CD4-positive, alpha-beta T cell treated with Interferon alpha-2 for 1 hour (primary cell): ENCODE measurements around the gene SMIM7.
"Not testable (repeated sequence)": the region's sequence is repeated elsewhere in the genome, so short reads cannot be mapped to it uniquely, and the experiment has no call there.

Experiments
- DNase-seq, 2 donors: peaks; one replicate each; pipeline ENCODE4 v3.0.0-alpha.2; 2020 to 2022

SMIM7 gene

GRCh38 chr19:16654140-16654539 is 5.8 kb downstream of the SMIM7 start:
- DNase-seq, result no peak

- DNase-seq, result no peak
Measured at GRCh38 chr19:16652854-16653253, 7.1 kb downstream of the SMIM7 start.

DNA sequence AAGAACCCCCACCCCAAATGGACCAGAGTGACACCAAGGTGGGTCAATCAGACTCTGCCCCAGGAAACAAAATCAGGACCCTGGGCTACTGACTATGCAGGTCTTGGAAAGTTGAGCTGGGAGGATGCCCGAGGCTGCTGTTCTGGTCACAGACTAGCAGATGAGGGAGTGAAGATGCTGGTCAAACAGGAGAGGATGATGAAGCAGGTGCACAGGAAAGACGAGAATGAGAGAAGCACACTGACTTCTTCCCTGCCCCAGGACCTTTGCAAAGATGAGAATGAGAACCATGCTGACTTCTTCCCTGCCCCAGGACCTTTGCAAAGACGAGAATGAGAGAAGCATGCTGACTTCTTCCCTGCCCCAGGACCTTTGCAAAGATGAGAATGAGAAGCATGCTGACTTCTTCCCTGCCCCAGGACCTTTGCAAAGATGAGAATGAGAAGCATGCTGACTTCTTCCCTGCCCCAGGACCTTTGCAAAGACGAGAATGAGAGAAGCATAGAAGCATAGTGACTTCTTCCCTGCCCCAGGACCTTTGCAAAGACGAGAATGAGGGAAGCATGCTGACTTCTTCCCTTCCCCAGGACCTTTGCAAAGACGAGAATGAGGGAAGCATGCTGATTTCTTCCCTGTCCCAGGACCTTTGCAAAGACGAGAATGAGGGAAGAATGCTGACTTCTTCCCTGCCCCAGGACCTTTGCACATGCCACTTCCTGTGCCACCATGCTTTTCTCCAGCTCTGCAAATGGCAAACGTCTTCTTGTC is 8.3 kb downstream of the SMIM7 start:
- not testable (repeated sequence) for DNase-seq

- no peak for DNase-seq
Measured at GRCh38 chr19:16650821-16651220, 9.1 kb downstream of the SMIM7 start.

- no peak for DNase-seq
Measured at GRCh38 chr19:16649734-16650133, 10.2 kb downstream of the SMIM7 start.

- DNase-seq, result no peak
Measured at GRCh38 chr19:16645140-16645539, 14.8 kb downstream of the SMIM7 start.

GRCh38 chr19:16641695-16642094 is 18.2 kb downstream of the SMIM7 start:
- no peak for DNase-seq

DNA sequence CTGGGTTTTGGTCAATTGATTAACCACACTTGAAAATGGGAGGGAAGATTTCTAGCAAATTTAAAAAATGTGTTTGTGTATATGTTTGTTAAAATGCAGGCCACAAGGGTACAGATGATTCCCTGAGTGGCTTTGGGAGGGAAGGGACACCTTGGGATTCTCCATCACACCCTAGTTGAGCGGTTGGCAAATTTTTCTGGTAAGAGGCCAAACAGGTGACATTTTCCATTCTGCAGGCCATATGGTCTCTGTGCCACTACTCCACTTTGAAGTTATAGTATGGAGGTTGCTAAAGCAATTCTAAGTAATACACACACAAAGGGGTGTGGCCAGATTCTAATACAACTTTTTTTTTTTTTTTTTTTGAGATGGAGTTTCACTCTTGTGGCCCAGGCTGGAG is 19.0 kb downstream of the SMIM7 start:
- no peak for DNase-seq

DNA sequence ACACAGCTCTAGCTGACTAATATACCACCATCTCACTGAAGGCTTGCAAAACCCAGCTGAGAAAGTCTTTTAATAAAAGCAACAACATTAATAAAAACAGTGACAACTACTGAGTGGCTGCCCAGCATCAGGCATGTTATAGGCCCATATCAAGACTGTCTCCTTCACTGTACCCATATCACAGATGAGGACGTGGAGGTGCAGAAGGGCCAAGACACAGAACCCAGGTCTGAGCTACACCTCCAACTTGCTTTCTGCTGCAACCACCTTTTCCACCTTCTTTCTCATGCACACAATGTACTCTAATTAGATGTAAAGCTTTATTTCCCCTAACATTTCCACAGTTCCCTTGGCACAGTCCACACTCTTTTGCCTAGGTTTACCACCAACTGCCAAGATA is 21.3 kb downstream of the SMIM7 start:
- DNase-seq, result no peak

GRCh38 chr19:16637535-16637934 is 22.4 kb downstream of the SMIM7 start:
- DNase-seq, result no peak

- DNase-seq, result no peak
Measured at GRCh38 chr19:16631465-16631864, 28.5 kb downstream of the SMIM7 start.

DNA sequence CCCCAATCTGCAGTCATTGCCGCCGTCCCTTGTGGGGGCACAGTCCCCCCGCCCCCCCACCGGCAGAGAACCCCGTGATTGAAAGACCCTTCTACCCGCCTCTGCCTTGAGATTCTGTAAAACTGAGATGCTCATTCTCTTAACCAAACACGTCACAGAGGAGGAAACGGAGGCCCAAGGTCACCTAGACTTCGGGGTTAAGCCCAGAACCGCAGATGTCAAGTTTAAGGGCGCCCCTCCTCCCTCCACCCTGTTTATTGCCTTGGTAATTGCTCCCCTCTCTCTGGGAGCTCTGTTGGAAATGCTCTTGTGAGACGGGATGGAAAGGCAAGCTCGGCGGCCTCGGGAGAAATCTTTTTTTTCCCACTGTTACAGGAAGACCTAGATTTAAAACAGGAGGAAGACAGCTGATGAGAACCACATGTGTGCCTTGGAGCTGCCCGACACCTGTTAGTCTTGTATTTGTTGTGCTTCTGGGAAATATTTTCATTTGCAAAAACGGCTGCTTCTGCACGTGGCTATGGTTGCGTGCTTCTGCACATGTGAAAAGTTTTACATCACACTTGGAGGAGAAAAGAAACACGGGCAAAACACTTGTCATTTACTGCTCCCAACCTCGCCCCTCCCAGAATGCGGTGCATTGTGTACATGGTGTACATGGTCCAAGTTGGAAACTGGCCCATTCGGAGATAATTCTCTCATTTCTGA is 30.8 kb downstream of the SMIM7 start:
- DNase-seq, result peak in 1 of 2 donors; percentile 27

DNA sequence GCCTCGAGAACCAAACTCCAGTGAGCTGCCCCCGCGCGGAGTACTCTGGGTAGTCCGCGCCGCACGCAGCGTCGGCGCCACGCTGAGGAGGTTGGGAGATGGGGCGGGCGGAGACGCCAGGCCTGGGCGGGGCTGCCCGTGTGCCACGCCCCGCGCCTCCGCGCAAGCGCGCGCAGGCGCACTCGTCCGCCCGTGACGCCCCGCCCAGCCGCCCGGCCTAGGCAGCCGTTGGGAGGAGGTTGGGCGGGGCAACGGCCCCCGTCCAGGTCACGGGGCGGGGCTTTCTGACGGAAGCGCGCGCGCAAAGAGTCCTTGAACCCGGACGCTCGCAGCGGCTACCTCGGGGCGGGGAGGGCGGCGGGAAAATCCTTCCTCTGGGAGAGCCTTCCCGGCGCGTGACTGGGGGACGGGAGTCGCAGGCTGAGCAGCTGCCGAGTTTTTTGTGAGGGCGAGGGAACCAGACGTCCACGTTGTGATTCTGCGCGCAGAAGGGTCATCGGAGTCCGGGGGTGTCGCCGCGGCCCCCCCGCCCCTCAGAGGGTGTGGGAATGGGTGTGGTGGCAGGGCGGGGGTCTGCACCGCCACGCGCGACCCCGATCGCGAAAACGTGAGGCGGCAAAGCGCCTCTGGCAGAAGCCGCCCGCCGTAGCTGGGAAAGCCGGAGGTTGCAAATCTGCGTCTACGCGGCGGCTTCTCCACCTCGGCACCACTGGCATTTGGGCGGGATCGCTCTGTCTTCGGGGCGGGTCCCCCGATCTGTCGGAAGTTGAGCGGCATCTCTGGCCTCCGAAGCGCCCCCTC is 31.6 kb downstream of the SMIM7 start, which contains the start of gene MED26:
MED26 (minus strand) TSS at position 22 of the 801 bp plus-strand sequence. CDS start 261 bp downstream, outside the sequence.
- peak; percentile 91 to 96 for DNase-seq

DNA sequence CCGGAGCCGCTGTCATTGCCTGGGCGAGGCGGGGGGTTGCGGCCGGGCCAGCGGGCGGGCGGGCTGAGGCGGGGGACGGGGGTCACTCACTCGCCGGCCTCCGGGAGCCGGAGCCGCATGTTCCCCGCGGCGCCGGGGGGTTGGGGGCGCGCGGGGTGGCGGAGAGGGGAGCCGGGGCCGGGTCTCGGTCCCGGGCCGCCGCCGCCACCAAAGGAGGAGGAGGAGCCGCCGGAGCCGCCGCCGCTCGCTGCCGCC is 32.1 kb downstream of the SMIM7 start:
- no peak for DNase-seq

- peak in 1 of 2 donors; percentile 15 for DNase-seq
Measured at GRCh38 chr19:16627193-16627927, 32.6 kb downstream of the SMIM7 start.

GRCh38 chr19:16626796-16627192 is 33.1 kb downstream of the SMIM7 start:
- peak in 1 of 2 donors; percentile 19 for DNase-seq

- DNase-seq, result no peak
Measured at GRCh38 chr19:16625163-16625958, 34.6 kb downstream of the SMIM7 start.

- DNase-seq, result no peak
Measured at GRCh38 chr19:16624236-16624635, 35.7 kb downstream of the SMIM7 start.

DNA sequence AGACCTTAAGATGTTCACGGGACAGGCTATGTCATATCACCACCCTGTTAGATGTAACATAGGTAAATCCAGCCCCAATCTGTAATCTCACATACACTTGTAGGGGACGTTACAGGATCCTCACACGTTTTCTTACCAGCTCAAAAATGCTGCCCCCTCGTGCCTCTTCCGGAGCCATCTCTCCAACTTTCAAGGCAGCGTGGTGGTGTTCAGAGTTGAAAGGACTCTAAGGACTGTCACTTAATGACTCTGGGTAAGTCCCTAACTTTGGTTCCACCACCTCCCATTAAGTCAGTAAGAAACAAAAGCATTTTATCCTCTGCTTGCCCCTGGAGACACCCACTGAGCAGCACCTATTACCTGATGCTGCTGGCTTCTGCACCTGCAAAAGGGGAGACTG is 36.4 kb downstream of the SMIM7 start:
- peak in 1 of 2 donors; percentile 17 for DNase-seq

DNA sequence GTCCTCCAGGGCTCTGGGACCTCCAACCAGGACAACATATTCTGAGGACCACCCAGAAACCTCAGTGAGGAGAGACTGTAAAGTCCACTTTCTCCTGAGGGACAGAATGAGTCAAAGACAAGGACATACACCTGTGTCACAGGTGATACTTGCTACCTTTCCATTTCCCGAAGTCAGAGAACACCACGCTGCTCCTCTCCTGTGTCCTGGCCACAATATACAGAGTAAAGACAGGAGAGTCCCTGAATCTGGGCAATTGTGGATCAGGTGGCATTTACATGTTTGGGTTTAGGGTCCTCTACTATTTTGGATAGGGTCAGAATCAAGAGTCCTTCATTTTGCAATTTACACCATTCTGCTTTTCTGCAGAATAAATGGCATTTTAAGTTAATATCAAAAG is 36.9 kb downstream of the SMIM7 start:
- DNase-seq, result no peak

DNA sequence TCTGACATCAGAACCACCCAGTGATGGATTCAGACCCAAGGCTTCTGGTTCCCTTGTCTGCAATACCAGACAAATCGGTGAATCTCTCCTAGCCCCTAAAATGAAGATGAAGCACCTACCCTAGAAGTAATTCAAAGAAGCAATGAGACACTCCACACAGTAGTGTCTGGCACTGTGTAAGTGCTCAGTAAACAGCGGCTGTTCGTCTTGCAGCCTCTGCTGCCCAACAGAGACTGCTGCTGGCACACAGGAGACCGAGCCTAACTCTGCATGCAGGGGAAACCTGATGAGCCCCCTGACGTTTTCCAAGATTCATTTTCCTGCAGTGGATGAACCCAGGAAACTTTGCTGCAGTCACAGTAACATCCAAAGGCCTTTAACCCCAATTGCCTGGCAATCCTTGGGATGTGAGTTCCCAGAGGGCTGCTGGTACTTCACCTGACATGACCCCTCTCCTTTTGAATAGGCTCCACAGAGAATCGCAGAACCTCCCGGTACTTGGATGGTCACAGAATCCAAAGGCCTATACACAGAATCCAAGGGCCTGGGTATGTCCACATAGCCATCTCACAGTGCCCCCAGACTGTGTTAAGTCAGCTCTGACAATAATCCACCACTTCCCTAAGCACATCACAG is 38.7 kb downstream of the SMIM7 start:
- DNase-seq, result no peak

GRCh38 chr19:16620584-16620983 is 39.4 kb downstream of the SMIM7 start:
- DNase-seq, result no peak
